ENCODE results near the gene CADPS.

CADPS gene

DNA sequence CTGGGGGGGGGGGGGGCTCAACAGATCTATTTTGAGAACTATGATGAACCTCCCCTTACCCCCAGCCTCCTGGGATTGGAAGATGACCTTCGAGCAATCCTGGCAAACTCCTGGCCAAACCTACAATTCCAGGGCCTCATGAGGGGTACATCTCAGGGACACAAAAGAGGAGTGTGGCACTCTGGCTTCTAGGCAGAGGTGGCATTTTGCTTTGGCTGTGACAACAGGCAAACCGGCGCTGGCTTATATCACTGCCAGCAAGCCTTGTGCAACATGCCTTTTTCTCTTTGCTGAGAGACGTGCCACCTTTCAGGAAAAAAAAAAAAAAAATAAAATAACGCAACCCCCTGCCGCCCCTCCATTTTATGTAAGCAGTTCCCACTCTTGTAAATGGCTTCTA is 470.1 kb downstream of the CADPS start:
- no peak for DNase-seq

DNA sequence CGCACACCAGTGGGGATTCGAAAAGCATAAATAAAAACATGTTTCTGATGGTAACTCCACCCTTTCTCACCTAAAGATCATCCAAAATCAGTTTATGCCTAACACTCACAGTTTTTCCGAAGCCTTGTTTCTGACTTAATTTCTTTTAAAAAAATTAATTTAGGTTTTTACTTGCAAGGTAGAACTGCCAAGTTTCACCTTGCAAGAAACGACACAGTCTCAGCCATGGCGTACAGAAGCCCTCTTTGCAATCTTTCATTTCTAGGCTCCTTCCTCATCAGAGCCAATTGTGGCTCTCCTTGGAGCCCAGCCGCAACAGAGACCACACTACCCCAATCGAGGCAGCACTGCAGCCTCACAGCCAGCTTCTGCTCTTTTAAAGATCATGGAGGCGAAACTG is 470.9 kb downstream of the CADPS start:
- no peak for DNase-seq

DNA sequence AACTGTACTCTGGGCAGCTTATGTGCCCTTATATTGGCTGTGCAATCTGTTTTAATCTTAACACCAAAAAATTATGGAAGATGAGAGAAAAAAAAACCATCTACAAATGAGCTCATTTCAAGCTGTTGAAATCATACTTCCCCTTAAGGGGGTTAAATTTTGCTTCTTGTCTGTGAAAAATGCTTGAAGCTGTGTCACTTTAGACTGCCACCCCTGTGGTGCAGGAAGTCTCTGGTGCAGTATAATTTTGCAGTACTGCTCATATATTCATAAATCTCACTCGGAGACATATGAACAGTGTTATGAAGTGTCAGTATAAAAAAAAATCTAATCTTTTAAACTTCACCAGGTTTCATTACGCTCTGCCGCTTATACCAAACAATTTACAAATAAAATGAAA is 471.5 kb downstream of the CADPS start:
- no peak for DNase-seq

DNA sequence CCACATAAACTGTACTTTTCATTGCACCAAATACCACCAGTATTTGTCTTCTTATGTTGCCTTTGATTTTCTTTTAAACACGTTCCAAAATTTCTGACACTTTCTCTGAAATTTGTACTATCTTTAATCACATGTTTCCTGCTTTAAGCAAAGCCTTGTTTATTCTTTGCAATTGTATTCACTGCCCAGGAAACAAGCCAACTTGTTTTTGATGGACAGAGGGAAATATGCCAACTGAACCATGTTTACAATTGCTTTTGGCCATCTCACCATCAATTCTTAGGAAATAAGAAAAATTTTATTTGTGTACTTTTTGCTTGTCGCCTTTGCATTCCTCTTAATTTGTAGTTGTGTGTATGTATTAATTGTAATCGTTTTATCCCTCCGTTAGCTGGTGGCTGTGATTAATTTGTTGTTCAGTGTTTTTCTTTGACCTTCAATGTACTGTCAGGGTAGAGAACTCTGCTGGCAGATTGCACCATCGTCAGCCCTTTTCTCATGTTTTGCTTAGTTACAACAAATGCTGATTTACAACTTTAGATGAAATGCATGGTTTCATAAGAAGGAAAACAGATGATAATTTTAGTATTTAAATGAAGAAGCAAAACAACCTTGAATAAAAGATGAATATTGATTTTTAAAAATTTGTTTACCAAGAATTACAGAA is 482.5 kb downstream of the CADPS start:
- DNase-seq, result no peak

DNA sequence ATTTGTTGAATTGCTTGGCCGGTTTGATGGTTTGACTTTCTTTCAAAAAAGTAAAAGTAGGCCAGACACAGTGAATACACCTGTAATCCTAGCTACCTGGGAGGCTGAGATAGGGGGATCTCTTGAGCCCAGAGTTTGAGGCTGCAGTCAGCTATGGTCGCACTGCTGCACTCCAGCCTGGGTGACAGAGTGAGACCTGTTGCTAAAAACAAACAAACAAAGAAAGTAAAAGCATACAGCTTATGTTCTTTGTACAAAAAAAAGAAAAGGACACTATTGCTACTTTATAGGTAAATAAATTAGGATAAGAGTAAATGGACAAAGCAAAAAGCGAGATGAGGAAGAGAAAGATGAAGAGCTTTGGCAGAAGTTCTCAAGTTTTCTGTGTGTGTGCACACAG is 488.0 kb downstream of the CADPS start:
- no peak for DNase-seq

DNA sequence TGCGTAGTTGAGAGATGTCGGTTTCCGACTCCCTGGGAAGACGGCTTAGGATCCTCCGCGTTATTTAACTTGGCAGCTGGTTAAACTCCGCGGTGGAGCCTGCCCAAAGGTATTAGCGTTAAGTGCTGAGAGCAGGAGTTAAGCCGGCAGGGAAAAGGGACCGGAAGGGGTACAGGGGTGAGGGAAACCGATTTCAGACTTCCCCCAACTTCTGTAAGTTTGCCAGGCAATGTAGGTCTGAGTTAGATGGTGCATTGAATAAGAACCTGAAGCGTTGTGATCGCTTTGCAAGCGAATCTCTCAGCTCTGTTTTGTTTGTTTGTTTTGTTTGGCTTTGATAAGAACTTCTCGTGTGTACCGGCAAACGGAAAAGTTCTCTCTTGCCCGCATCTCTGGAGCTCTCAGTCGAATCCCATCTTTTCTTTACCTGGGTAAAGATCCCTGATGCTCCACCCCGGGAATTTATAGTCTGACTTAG is 495.9 kb downstream of the CADPS start:
- no peak for DNase-seq

DNA sequence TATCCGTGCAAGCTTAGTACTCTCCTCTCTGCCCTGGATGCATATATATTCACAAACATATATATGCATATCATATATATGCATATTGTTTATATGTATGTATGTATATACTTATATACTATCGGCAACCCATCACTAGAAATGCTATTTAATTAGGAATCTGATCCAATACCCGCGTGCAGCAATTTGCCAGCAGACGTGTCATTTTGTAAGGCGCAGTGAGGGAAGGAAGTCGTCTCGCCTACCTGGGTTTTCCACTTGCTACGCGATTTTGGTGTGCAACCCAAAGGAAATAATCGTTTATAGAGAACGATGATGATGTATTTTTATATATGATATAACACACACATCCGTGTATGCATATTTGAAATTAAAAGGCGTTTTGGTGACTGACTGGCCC is 496.3 kb downstream of the CADPS start:
- no peak for DNase-seq

DNA sequence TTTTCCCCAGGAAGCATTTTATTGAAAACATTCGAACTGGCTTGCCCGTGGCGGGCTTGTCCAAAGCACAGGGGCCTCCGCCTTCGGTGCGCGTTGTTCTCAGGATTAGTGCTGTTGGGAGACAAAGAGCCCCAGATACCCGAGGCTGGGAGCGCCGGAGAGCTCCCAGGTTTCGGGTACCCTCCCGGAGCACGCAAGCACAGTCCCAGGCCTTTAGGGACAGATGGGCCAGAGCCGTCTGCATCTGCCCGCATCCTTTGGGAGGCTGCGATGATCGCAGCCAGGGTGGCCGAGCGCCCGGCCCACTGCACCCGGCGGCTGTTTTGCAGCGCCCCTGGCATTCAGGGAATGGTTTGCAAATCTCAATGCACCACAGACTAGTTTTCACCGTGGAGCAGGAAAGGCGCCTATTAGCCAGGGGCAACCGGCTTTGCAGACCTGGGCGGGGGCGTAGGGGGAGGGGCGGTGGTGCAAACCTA is 496.9 kb downstream of the CADPS start:
- no peak for DNase-seq

DNA sequence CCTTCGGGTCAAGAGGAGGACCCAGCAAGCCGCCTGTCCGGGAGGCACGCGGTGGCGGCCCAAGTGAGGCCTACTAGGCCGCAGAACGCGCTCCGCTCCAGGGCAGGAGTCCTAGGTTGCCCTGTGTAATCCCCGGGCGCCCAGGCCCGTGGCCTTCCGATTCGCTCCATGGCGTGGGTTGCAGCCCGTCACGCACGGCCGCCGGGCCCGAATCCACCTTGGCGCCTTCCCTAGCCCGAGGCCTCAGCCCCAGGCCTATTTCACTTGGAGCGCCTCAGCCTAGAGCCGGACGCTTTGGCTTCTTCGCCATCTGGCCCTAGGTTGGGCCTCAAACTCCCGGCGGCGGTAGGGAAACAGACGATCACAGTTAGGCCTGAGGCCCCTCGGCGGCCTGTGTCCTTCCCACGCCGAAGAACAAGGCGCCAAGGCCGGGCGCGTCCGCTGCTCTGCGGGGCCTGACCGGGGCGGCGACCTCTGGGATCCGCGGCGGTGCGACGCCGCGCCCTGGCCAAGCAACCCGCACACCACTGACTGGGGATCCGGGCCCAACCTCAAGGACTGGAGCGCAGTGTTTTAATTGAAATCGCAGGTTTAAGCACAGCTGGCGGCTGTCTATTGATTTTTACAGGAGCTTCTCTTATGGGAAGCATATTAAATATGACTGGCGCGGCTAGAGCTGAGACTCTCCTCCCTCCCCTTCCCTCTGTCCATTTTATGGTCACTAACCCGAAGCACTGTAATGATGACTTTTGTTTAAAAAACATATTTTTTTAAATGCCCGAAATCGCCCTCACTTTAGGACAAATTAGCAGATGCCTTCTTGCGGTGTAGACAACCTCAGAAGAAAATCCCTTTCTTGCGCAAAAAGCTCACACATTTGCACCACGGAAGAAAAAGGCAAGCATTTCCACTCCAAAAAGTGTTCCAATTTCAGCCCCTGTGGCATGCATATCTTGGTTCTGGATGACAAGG is 498.0 kb downstream of the CADPS start:
- DNase-seq, result no peak

DNA sequence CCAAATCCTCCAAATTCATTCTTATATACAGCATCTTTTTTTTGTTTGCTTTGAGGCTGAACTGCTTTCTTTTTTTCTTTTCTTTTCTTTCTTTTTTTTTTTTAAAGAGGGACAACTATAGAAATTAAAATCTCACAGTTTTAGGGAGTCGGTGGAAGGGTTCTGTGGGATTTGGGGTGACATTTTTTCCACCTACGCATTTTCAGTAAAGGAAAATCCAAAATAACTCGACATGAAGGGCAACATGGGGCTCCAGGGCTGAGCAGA is 498.8 kb downstream of the CADPS start:
- DNase-seq, result no peak

DNA sequence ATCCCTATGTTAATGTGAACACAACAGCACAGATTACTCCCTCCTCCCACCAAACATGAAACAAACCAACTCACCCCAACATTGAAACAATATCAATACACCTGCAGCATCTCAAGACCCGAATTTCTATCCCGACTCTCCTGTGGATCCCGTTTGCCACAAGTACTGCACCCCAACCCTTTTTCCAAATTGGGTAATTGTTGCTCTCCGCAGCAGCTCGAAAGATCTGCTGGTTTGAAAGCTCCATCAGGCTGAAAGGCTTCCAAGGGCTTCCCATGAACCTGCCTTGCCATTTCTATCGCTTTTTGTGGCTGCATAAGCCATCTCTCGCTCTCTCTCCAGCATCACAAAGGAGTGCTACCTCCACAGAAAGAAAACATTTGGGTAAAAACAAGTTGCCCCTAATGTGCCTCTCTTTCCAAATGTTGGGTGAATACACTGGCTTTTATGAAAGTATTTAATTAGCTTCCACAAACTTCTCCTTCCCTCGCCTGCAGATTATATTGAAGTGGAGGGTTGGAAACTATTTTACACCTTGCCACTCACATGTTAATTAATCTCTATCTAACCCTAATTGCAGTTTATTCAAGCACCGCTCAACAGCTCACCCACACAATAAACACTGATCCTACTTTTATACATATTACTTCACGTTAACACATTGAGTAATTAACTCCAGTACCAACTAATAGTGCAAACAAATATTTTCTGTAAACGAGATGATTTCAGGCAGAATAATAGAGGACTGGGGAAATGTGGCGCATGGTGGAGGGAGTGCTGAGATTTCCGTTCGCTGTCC is 499.4 kb downstream of the CADPS start:
- no peak for DNase-seq

DNA sequence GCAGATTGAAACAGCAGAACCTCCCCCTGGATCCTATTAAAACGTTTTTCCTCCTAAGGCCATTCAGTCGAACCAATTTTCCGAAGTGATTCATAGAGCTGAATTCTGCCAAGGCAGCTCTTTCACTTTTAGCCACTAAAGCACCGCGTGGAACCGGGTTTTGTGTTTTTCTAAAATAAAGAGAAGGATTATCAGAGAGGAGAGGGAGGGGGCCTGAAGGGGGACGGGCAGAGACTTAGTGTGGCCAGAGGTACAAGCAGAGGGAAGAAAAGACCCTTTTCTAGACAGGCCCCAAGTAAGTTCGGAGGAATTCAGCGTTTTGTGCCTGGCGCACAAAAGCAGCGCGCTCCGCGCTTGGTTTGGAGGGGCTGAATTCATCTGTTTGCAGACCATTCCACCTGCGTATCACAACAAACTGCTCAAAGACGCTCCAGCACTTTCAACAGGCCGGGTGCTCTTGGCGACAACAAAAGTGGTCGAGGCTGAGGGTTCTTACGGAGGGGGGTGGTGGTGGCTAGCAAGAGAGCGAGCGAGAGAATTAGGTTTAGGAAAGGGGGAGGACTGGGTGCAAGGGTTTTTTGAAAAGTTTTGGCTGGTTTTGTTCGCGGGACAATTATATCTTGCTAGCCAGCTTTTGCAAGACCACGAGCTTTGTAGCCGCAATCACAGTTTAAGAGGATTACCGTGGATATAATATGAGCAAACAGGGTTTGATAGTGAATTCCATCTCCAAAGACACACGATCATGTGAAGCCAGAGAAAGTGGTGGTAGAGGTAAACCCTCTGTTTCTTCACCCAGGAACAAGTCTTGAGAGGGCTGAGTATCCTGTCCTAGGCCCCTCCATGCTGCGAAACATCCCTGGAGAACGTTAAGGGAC is 500.6 kb downstream of the CADPS start:
- DNase-seq, result no peak

DNA sequence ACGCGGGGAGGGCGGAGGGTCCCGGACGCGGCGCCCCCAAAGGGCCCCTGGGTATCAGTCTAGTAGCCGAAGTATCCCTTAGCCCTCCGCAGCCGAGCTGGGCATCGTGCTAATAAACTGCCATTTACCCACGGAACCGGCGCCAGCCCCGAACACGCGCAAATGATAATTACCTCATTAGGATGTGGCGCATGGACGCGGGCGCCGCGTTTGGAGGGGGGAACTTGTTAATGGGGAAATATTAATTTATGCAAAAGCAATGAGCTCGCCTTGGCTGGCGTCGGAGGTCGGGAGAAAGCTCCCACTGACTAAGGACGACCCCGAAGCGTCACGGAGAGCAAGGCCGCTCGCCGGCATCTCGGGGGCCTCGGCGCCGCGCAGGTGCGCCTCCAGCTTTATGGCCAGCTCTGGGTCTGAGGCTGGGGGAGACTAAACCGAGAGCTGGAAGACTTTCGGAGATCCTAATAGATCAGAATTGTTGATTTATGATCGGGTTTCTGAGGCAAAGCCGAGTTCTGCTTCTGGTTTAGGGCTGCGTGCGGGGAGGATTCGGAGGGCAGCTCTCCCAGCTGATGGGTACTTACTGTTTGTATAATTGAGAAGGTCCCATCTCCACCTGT is 501.4 kb downstream of the CADPS start:
- no peak for DNase-seq

DNA sequence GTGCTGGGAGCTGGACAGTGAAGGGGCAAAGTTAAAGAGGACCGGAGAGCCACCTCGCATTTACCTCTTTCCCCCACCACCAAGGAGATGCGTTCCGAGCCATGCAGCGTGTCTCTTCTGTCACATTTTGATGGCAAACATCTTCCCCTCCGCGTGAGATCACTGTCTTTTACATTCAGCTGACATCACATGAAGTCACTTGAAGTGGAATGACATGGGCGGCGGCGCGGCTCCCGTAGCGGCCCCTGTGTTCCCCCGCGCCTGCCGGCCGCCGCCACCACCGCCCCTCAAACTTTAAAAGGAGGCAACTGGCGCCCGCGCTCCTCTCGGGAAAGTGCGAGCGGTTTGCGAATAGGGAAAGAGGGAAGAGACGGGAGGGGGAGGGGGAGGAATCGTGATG is 502.0 kb downstream of the CADPS start, which contains the start of gene FEZF2:
Gene FEZF2, minus strand, starts transcription at position 336 of the 400 bp plus-strand sequence. CDS start 682 bp downstream, outside the sequence.
- no peak for DNase-seq

DNA sequence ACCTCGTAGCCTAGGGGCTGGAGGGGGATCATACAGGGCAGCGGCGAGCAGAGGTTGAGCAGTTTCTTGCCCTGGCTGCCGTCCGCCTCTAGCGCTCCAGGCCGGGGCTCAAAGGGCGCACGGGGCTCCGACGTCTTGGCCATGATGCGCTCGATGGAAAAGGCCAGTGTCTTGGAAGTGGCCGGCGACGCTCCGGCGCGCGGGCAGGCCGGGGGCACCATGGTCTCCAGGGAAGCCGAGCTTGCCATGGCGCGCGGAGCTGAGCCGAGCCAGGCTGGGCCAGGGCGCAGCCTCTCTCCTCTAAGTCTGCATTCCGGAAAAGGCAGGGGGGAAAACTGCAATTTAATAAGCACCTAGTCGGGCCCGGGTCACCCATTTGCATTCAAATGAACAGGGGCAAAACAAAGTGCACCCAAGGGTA is 502.6 kb downstream of the CADPS start:
- DNase-seq, result no peak

DNA sequence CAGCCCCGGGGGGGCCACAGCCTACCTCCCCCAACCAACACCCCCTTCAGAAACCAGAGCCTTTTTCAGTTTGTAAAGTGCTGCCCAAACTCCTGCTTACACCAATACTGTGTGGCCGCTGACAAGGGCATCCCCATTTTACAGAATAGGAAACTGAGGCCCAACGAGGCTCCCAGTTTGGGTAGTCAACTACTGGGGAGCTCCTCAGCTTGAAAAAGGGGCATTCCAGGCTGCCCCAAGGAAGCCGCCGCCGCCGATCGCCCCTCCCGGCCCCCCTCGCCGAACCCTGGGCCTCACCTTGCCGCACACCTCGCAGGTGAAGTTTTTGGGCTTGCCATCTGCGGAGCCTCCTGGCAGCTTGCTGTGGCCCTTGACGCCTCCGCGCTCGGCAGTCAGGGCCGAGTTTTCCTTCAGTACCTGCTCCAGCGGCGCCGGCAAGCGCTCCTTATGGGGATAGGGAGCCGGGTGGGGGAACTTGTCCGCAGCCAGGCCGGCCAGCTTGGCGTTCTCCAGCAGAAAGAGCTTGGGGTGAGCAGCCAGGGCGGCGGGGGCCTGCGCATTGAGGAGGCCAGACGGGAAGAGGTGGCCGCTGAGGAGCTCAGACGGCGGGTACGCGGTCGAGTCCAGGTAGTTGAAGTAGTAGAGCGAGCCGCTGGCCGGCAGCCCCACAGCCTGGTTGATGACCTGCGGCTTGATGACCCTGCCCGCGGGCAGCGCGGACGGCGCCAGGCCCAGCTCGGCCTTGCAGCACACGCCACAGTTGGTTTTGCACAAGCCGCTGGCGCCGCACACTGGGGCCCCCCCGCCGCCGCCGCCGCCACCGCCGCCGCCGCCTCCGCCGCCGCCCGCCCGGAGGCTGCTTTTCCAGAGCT is 503.3 kb downstream of the CADPS start:
- no peak for DNase-seq

DNA sequence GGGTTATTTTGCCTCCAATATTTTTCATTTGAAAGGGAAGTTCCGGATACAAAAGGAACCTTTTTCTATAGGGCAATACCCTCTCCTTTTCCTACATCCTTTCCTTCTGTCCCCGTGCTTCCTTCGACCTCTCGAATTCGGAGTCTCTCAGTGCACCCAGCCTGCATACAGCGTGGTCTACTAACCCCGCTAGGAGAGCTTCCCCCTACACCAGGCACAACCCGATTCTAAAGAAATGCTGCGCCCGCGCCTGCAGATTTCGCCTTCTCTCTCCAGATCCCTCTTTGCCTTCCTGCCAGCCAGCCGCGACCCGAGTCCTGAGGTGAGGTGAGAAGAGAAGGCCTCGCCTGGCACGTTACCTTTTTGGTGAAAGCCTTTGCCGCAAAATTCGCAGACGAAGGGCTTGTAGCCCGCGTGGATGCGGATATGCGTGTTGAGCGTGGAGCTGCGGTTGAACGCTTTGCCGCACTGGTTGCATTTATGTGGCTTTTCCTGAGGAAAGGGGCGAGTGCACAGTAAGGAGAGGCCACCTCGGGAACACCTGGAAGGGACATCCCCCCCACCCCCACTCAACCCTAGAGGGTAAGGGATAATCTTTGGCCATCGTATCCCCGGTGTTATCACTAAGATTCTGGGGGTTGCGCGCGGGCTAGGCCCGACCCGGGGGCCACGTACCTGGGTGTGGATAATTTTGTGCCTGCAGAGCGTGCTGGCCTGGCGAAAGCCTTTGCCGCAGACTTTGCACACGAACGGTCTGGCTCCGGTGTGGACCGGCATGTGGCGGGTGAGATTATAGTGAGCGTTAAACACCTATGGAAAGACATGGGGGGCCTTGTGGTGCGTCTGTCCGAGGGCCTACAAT is 504.1 kb downstream of the CADPS start:
- no peak for DNase-seq

DNA sequence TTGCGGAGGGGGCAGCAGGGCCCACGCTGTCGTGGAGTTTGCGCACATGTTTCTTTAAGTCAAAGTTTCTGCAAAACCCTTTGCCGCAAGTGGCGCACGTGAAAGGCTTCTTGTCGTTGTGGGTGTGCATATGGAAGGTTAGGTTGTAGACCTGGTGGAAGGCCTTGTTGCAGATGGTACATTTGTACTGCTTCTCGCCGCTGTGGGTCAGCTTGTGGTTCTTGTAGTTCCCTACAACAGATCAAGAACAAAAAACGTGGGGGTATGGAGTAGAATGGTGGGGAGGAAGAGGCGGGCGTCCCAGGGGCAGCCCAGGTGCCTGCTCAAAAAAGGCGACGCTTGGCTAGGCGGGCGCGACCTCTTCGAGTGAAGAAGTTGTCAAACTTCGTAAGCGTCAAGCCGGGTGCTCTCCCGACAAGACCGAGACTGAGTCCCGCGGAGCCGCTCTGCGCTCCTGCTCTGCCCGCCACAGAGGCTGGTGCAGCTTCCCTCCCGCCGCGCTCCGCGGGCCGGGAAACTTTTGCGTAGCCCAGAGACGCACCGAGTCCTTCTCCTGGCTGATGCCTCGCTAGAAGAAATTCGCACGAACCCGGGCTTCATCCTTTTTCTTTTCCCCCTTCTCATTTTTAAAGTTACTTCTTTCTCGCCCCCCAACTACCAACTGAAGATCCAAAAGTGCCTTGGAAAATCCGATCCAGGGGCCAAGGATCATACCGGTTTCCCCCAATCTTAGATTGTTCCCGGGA is 504.9 kb downstream of the CADPS start:
- DNase-seq, result no peak

DNA sequence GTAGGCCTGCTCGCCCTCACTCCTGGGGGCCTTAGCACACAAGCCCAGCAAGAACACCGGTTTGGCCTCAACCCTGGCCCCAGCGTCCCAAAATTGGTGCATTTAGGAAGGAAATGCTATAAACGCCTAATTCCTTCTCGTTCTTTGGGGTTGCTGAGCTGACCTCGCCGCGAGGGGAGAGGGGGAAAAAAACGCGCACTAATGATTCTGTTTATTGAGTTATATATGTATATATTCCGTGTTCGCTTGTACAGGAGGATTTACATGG is 505.8 kb downstream of the CADPS start:
- DNase-seq, result no peak

Data from activated CD4-positive, CD25-positive, alpha-beta regulatory T cell (primary cell).